HCT116 (cell line): ENCODE measurements around the gene SCN4B. TPM values are rescaled to one million over a fixed set of nuclear protein-coding genes. Genes with fewer than 3 reads are reported as not detected.

Source experiments
- ATAC-seq: fragments of 200-7000 bp; cut with Tn5 transposase; 2 replicates; pipeline ENCODE4 v1.9.1; 2020; ENCODE audit warnings: mild to moderate bottlenecking, moderate library complexity
- BruUV-seq: library from RNA; stranded (reverse); fragments of 400-500 nt; replicated peaks from 2 replicates; lab custom pipeline; 2021; lab: Mats Ljungman, UMichigan
- CTCF ChIA-PET: fragments of 300-600 bp; sonication (Branson Sonifier 250); formaldehyde crosslinking; loops from one replicate; lab custom pipeline; 2021; ENCODE audit warnings: antibody characterized with exemption; lab: Charles Lee
- POLR2A ChIA-PET: fragments of 300-600, 350-600 bp; sonication (Branson Sonifier 250); formaldehyde crosslinking; loops from one replicate; lab custom pipeline; 2021; ENCODE audit warnings: antibody characterized with exemption; lab: Charles Lee
- RAD21 ChIA-PET, 2 experiments: fragments of 300-600 bp; sonication (Branson Sonifier 250); formaldehyde crosslinking; loops; one replicate each; lab custom pipeline; 2023; ENCODE audit warnings: low total read pairs in 2 of 2; ENCODE audit not compliant: uncharacterized antibody in 2 of 2, unreplicated experiment in 2 of 2, low non-redundant PET in 1 of 2; lab: Charles Lee
- DNase-seq: peaks from one replicate; pipeline ENCODE4 v3.0.0-alpha.2; 2010; ENCODE audit warnings: low read depth, low spot score
- H2AFZ ChIP-seq: fragments of 200-600 bp; shearing (Covaris generic), sonication (generic); 2 replicates; pipeline ENCODE4 v1.6.1; 2017; ENCODE audit warnings: low read depth, mixed run types, mixed read lengths, antibody characterized with exemption, low read length; ENCODE audit not compliant: poor library complexity, severe bottlenecking
- H3K27ac ChIP-seq: 2 replicates; pipeline ENCODE4 v1.5.1; 2012; ENCODE audit warnings: low read depth, low read length
- H3K27me3 ChIP-seq: fragments of 200-600 bp; sonication (generic); 2 replicates; pipeline ENCODE4 v1.6.1; 2016; ENCODE audit warnings: mixed run types, low read length, mixed read lengths; ENCODE audit not compliant: insufficient read depth
- H3K36me3 ChIP-seq, 2 experiments: fragments of 200-500 bp in 1 of 2; fragments of 200-600 bp in 1 of 2; sonication (Bioruptor generic) in 1 of 2; sonication (generic) in 1 of 2; 2 replicates each; pipeline versions ENCODE4 v1.5.1 to v1.6.1; 2014 to 2016; ENCODE audit warnings: low read length in 2 of 2, inconsistent platforms in 1 of 2, mixed read lengths in 1 of 2, mixed run types in 1 of 2; ENCODE audit not compliant: insufficient read depth in 2 of 2, control insufficient read depth in 1 of 2
- H3K4me1 ChIP-seq, 2 experiments: fragments of 200-600 bp in 1 of 2; sonication (generic) in 1 of 2; 2 replicates each; pipeline versions ENCODE4 v1.5.1 to v1.6.1; 2012 to 2017; ENCODE audit warnings: low read length in 2 of 2, inconsistent platforms in 1 of 2, mild to moderate bottlenecking in 1 of 2, mixed read lengths in 1 of 2, mixed run types in 1 of 2, moderate library complexity in 1 of 2; ENCODE audit not compliant: insufficient read depth in 2 of 2, control insufficient read depth in 1 of 2
- H3K4me2 ChIP-seq: fragments of 200-600 bp; sonication (generic); 2 replicates; pipeline ENCODE4 v1.6.1; 2017; ENCODE audit warnings: mixed run types, low read length, mixed read lengths
- H3K4me3 ChIP-seq, 2 experiments: fragments of 200-600 bp in 1 of 2; sonication (generic) in 1 of 2; replicated peaks in 1 of 2; 2 replicates each; pipeline ENCODE4 v1.5.1; 2011 to 2016; ENCODE audit warnings: low read length in 2 of 2, control low read depth in 1 of 2, low read depth in 1 of 2, mild to moderate bottlenecking in 1 of 2, mixed read lengths in 1 of 2, mixed run types in 1 of 2
- H3K79me2 ChIP-seq: fragments of 200-600 bp; sonication (generic); 2 replicates; pipeline ENCODE4 v1.6.1; 2017; ENCODE audit warnings: mild to moderate bottlenecking, mixed run types, low read length, moderate library complexity, mixed read lengths; ENCODE audit not compliant: insufficient read depth
- H3K9ac ChIP-seq: fragments of 200-600 bp; sonication (generic); 2 replicates; pipeline ENCODE4 v1.6.1; 2016; ENCODE audit warnings: low read length, mixed read lengths
- H3K9me2 ChIP-seq: fragments of 200-600 bp; sonication (generic), shearing (Covaris generic); 2 replicates; pipeline ENCODE4 v1.6.1; 2017; ENCODE audit warnings: mixed run types, mild to moderate bottlenecking, moderate library complexity; ENCODE audit not compliant: insufficient read depth
- H3K9me3 ChIP-seq, 2 experiments: fragments of 200-500 bp in 1 of 2; fragments of 200-600 bp in 1 of 2; sonication (Bioruptor generic) in 1 of 2; sonication (generic) in 1 of 2; 2 replicates each; pipeline ENCODE4 v1.6.1; 2014 to 2017; ENCODE audit warnings: low read length in 2 of 2, mixed read lengths in 2 of 2, inconsistent platforms in 1 of 2, low read depth in 1 of 2, mild to moderate bottlenecking in 1 of 2, mixed run types in 1 of 2, moderate library complexity in 1 of 2; ENCODE audit not compliant: control insufficient read depth in 1 of 2, insufficient read depth in 1 of 2
- H4K20me1 ChIP-seq: fragments of 200-600 bp; sonication (generic), shearing (Covaris generic); 2 replicates; pipeline ENCODE4 v1.6.1; 2017; ENCODE audit warnings: mixed run types, mild to moderate bottlenecking, moderate library complexity; ENCODE audit not compliant: insufficient read depth
- ATF3 ChIP-seq: IDR thresholded peaks from 2 replicates; pipeline ENCODE4 v1.6.1; 2012
- CEBPB ChIP-seq: IDR thresholded peaks from 2 replicates; pipeline ENCODE4 v1.6.1; 2012; ENCODE audit warnings: low read depth
- EZH2 ChIP-seq: fragments of 200-600 bp; sonication (generic); IDR thresholded peaks from 2 replicates; pipeline ENCODE4 v1.6.1; 2017; ENCODE audit warnings: antibody characterized with exemption, mixed run types
- JUND ChIP-seq: IDR thresholded peaks from 2 replicates; pipeline ENCODE4 v1.6.1; 2012
- POLR2AphosphoS5 ChIP-seq: IDR thresholded peaks from 2 replicates; pipeline ENCODE4 v1.6.1; 2011; ENCODE audit warnings: mild to moderate bottlenecking, low read depth, low read length, moderate library complexity
- SP1 ChIP-seq: IDR thresholded peaks from 2 replicates; pipeline ENCODE4 v1.6.1; 2012; ENCODE audit warnings: low read depth
- TCF7L2 ChIP-seq: IDR thresholded peaks from 2 replicates; pipeline ENCODE4 v1.7.0; 2011; ENCODE audit warnings: borderline replicate concordance, inconsistent platforms; ENCODE audit not compliant: insufficient read depth, insufficient read length; ENCODE audit errors: extremely low read depth
- ZNF274 ChIP-seq: fragments of 200-500 bp; sonication (Bioruptor generic); IDR thresholded peaks from 2 replicates; pipeline ENCODE4 v1.6.1; 2014; ENCODE audit warnings: mild to moderate bottlenecking, low read depth, low read length, inconsistent platforms
- intact Hi-C: fragments of 100-400 bp; cut with micrococcal nuclease; formaldehyde crosslinking; loops from 2 replicates; pipeline ENCODE4 v1.10.0; 2022
- total RNA-seq: library from RNA; stranded (reverse); gene quantifications from one replicate; pipeline ENCODE4 v1.2.1, GENCODE V29; 2021; ENCODE audit not compliant: unreplicated experiment
- TF ChIP-seq, protein P1 (sequence below), 3 experiments: fragments of 200-600 bp in 1 of 3; sonication (generic) in 1 of 3; IDR thresholded peaks in 2 of 3; conservative IDR thresholded peaks in 1 of 3; 2 replicates each; pipeline ENCODE4 v1.5.1; 2012 to 2017; ENCODE audit warnings: low read depth in 2 of 3, low read length in 2 of 3, antibody characterized with exemption in 1 of 3, borderline replicate concordance in 1 of 3, control low read depth in 1 of 3, mild to moderate bottlenecking in 1 of 3, mixed read lengths in 1 of 3, mixed run types in 1 of 3, moderate library complexity in 1 of 3; ENCODE audit not compliant: insufficient read depth in 1 of 3
- TF ChIP-seq, protein P2 (sequence below): IDR thresholded peaks from 2 replicates; pipeline ENCODE4 v1.6.1; 2012; ENCODE audit warnings: low read depth

SCN4B gene
- total RNA-seq, 1 experiment from 2014 or later = 0.32 TPM

DNA sequence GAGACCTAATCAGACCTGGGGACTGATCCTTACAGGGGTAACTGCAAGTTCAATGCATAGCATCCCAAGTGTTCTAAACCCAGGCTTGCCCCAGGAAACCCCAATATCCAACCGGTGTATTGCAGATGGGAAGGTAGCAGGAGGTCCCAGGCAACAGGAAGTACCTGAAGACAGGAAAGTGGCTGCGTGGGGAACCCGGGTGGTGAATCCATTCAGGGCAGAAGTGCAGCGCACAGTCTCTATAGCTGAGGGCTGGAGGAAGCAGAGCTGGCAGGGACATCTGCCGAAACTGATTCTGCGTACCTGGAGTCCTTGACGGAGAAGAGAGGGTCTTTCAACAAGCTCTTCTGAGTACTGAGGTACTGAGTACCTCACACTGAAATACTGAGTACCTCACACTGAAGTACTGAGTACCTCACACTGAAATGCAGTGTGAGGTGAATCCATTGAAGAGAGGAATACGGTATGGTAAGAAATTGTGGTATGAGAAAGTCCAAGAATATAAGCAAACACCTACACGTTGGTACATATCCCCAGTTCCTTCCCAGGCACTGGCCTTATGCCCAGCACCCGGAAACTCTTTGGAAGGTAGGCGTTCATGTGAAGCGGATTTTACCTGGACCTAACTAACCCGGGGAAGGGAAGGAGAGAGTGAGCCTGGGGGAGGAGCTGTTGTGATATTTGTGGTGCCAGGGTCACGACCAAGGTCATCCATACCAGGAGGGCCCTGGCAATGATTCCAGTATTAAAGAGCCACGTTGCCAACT lies 20.1 kb downstream of the SCN4B start:
- H3K4me3 ChIP-seq = no peak overlapping the region
- TF ChIP-seq JUND (no peak), ZNF274 (no peak), ATF3 (no peak), POLR2AphosphoS5 (no peak), EZH2 (no peak), SP1 (no peak), CEBPB (no peak), TCF7L2 (no peak)
- TF ChIP-seq, protein P1, sequence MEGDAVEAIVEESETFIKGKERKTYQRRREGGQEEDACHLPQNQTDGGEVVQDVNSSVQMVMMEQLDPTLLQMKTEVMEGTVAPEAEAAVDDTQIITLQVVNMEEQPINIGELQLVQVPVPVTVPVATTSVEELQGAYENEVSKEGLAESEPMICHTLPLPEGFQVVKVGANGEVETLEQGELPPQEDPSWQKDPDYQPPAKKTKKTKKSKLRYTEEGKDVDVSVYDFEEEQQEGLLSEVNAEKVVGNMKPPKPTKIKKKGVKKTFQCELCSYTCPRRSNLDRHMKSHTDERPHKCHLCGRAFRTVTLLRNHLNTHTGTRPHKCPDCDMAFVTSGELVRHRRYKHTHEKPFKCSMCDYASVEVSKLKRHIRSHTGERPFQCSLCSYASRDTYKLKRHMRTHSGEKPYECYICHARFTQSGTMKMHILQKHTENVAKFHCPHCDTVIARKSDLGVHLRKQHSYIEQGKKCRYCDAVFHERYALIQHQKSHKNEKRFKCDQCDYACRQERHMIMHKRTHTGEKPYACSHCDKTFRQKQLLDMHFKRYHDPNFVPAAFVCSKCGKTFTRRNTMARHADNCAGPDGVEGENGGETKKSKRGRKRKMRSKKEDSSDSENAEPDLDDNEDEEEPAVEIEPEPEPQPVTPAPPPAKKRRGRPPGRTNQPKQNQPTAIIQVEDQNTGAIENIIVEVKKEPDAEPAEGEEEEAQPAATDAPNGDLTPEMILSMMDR (IDR thresholded peaks at IDR 0.05 in 2 of 3, conservative IDR thresholded peaks at IDR 0.05 in 1 of 3; ENCODE audit: borderline replicate concordance in 1 of 3, insufficient read depth in 1 of 3, low read depth in 2 of 3, low read length in 2 of 3) = no peak
- TF ChIP-seq, protein P2, sequence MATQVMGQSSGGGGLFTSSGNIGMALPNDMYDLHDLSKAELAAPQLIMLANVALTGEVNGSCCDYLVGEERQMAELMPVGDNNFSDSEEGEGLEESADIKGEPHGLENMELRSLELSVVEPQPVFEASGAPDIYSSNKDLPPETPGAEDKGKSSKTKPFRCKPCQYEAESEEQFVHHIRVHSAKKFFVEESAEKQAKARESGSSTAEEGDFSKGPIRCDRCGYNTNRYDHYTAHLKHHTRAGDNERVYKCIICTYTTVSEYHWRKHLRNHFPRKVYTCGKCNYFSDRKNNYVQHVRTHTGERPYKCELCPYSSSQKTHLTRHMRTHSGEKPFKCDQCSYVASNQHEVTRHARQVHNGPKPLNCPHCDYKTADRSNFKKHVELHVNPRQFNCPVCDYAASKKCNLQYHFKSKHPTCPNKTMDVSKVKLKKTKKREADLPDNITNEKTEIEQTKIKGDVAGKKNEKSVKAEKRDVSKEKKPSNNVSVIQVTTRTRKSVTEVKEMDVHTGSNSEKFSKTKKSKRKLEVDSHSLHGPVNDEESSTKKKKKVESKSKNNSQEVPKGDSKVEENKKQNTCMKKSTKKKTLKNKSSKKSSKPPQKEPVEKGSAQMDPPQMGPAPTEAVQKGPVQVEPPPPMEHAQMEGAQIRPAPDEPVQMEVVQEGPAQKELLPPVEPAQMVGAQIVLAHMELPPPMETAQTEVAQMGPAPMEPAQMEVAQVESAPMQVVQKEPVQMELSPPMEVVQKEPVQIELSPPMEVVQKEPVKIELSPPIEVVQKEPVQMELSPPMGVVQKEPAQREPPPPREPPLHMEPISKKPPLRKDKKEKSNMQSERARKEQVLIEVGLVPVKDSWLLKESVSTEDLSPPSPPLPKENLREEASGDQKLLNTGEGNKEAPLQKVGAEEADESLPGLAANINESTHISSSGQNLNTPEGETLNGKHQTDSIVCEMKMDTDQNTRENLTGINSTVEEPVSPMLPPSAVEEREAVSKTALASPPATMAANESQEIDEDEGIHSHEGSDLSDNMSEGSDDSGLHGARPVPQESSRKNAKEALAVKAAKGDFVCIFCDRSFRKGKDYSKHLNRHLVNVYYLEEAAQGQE = no peak
- no peaks in the 10 kb centered on the region for H3K79me2 ChIP-seq
- H3K36me3 ChIP-seq = no peaks in the 10 kb centered on the region
- no peaks in the 10 kb centered on the region for H3K9me3 ChIP-seq
- H3K9ac ChIP-seq = no peak overlapping the region
- BruUV-seq = no TSS peak
- no peaks in the 10 kb centered on the region for H3K4me1 ChIP-seq
- no peak overlapping the region for H2AFZ ChIP-seq
- no peaks in the 10 kb centered on the region for H4K20me1 ChIP-seq
- ChIA-PET CTCF (no interaction called here), POLR2A (no interaction called here), RAD21 (no interaction called here)
- ATAC-seq = no peak
- no peak for DNase-seq
- H3K4me2 ChIP-seq = no peak overlapping the region
- intact Hi-C loops = no loop called here
- no peaks in the 10 kb centered on the region for H3K9me2 ChIP-seq
- no peak overlapping the region for H3K27ac ChIP-seq
- no peaks in the 10 kb centered on the region for H3K27me3 ChIP-seq
